GM19455 (cell line): ENCODE measurements around the gene GRIA2.
"Not testable (repeated sequence)": the region's sequence is repeated elsewhere in the genome, so short reads cannot be mapped to it uniquely, and the experiment has no call there.

ENCODE experiments used
- ATAC-seq: cut with Tn5 transposase; IDR thresholded peaks from one replicate; pipeline ENCODE4 v1.9.1; 2021; ENCODE audit not compliant: unreplicated experiment

Gene GRIA2

DNA sequence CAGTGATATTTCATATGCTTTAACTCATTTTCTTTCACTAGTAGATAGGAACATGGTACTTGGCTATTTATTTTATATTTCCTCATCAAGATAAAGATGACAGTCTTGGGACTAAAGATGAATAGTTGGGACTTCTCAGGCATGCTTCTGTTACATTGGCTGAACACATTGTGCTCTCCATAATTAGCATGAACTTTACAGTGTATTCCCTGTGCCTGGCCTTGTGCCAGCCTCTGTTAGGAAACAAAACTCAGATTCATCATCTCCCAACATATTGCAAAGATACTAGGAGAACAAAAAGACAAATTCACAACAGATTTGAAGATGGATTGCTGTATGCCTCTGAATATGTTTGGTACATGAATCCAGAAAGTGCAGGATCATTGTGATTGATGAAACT lies 26.4 kb downstream of the GRIA2 start:
- ATAC-seq: no peak

DNA sequence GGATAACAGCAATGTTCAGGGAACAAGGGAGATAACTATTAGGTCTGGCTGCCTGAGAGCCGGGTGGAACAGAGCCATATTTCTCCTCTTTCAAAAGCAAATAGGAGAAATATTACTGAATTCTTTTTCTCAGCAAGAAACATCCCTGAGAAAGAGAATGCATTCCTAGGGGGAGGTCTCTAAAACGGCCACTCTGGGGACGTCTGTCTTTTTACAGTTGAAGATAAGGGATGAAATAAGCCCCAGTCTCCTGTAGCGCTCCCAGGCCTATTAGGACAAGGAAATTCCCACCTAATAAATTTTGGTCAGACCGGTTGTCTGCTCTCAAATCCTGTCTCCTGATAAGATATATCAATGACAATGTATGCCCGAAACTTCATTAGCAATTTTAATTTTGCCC lies 37.6 kb downstream of the GRIA2 start:
- not testable (repeated sequence) for ATAC-seq

DNA sequence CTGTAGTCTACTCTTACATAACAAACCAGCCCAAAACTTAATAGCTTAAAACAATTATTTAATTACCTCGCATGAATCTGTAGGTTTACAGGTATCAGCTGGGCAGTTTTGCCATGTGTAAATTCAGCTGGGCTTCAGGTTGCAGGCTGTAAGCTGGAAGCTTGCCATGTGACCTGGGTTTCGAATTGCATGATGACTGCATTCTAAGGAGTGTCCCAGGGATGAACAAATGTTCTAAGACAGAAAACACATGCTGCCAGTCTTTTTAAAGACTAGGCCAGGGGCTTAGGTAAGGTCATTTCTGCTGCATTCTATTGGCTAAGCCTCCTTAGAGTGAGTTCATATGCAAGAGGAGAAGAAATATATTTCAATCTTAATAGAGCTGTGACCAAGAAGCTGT lies 44.8 kb downstream of the GRIA2 start:
- no peak for ATAC-seq

DNA sequence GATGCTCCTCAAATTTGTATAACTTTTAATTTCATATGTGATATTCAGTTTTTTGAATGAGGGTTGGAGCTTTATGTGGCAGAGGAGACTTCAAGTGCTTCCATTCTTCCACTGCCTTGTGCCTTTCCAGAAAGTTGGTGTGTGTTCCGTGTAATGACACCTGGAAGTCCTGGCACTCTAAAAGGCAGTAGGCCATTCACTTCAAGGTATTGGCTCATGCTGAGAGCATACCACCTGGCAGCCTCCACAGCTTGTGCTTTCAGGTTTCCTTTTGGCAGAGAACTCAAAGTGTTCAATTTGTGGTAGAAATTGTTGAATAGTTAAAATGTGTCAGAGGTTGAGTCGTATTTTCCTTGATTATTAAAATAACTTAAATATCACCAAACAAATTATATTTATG lies 49.6 kb downstream of the GRIA2 start:
- no peak for ATAC-seq

DNA sequence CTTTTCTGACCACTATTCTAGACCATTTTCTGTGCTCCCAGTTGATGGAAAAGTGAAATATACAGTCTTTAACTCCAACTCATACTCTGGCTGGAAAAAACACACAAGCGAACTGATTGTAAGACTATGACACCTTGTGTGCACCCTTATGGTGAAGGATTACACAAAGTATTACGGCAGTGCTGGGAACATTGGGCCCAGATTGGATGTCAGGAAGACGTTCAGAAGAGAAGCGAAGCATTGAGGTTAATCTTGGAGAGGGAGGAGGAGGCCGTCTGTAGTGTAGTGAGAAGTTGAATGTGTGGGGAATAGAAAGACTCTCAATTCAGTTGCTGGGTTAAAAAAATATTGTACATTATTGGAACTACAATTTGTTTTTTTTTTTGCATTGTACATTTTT lies 50.0 kb downstream of the GRIA2 start:
- ATAC-seq: no peak

DNA sequence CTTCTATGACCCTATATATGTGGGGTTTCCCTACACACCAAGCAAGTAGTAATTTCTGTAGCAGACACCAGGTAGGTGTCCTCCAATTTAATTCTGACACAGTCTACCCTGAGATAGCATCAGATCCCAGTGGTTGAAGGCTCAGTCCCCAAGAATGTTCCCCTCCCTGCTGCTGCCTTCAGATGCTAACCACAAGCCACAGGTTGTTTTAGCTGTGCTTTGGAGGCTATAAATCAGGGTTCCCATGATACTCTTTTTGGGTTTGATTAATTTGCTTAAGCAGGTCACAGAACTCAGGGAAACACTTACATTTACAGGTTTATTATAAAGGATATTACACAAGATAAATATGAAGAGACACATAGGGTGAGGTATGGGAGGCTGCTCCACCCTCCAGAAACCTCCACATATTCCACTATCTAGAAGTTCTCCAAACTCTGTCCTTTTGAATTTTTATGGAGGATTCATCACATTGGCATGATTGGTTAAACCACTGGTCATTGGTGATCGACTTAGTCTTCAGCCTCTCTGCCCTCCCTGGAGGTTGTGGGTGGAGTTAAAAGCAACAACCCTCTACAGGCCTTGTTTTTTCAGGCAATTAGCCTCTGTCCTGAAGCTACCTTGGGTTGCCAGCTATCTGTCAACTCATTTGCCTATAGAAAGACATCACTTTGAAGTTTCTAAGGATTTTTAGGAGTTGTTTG lies 50.8 kb downstream of the GRIA2 start:
- no peak for ATAC-seq

DNA sequence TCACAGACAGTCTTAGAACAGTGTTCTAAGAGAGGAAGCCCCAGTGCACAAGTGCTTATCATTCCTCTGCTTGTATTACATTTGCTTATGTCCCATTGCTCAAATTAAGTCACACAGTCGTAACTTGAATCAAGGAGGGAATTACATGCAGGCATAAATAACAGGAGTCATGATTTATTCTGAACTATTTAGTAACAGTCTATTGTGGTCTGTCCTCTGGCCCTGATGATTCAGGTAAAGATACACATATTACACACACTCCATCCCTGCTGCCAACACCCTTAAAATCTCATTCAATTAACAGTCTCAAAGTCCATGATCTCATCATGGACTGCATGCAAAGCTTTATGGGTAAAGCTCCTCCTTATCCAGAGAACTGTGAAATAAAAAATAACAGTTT lies 60.1 kb downstream of the GRIA2 start:
- no peak for ATAC-seq

DNA sequence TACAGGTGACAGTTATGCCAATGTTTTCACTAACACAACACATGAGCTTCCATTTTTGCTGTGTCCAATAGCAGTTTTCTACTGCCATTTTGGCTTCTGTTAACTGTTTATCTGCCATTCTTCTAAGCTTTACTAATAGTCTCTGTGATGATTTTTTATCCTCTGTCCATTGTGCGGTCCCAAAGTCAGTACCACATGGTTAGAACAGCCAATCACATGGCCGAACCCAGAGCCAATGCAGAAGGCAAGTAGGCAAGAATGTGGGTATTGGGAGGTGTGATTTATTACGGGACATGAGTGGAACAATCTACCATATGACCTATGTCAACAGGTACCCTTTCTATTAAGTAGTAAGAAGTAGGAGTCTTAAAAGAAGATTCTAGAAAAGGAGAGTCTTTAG lies 61.5 kb downstream of the GRIA2 start:
- no peak for ATAC-seq

DNA sequence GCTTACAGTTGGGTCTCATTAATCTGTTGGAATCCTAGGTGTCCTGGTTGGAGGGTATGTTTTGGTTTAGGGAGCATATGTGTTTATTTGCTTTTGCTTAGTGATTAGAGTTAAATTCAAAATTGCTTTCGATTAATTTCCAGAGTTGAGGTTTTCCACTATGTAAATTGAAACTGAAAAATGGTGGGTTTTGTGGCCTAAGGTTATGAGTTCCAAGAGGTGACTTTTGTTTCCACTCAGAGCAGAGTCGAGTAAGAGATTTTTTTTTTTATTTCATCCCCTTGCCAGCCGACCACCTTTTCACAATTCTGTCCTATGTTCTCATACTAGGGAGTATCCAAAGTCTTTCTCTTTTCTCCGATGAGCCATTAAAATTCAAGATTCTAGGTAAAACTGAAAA lies 66.9 kb downstream of the GRIA2 start:
- ATAC-seq: no peak

DNA sequence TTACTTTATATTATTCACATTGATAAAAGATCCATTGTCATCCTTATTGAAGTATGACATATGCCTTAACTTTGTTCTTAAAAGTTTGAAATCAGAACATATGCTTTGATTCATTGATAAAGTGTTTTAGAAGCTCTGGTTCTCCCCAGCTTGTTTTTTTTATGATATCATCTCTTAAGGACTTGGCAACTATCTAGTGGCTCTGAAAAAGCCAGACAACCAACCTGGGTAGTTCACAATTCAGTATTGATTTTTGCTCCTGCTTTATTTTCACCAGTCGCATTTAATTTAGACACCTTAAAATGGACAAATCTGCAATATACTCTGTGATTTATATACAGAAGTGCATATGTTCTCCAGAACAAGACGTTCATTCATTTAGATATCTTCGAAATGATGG lies 70.1 kb downstream of the GRIA2 start:
- no peak for ATAC-seq

DNA sequence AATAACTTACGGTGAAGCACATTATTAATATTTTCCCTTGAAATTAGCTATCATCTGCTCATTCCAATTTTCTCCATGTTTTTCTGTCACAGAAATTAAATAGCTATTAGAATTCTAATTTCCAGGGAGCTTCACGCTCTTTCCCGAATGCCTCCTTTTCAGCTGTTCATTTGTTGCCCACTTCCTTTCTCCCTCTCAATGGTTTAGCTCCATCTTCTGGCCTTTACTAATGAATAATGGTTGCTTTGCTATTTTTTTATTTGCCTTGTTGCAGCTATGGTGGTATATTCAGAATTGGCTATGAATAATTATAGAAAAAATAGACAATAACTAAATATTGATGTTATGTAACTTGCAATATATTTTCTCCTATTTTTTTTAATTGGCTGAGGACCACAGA lies 70.5 kb downstream of the GRIA2 start:
- ATAC-seq: no peak

DNA sequence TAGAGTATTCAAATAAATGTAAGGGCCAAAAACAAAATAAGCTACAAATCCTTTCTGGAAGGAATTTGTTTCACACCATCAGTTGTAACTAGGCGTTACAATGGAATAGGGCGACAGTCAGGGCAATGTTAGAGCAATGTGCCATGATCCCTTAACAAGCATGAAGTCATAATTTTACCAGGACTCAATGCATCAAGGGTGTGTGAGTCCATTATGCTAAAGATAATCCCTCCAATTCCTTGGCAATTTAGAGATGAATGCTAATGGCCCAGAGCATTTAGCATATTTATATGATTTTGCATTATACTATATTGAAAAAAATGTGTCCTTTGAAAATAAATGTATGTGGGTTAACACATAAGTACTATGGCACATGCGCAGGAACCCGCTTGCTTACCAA lies 73.1 kb downstream of the GRIA2 start:
- no peak for ATAC-seq

DNA sequence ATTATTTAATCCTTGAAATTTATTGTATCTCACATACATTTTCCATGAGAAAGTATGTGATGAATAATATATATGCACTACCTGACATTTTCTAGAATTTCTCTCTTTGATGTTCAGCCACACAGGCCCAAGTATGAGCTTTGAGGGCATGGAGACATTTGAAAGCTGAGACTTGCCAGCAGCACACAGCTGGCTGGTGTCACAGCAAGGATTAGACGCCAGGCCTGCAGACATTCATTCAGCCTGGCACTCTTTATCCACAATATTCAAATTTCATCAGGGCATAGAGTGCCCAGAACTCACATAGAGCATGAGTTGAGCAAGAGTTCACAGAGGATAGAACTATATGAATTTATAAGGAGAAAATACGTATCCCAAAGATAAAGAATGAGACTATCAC lies 74.0 kb downstream of the GRIA2 start:
- no peak for ATAC-seq

DNA sequence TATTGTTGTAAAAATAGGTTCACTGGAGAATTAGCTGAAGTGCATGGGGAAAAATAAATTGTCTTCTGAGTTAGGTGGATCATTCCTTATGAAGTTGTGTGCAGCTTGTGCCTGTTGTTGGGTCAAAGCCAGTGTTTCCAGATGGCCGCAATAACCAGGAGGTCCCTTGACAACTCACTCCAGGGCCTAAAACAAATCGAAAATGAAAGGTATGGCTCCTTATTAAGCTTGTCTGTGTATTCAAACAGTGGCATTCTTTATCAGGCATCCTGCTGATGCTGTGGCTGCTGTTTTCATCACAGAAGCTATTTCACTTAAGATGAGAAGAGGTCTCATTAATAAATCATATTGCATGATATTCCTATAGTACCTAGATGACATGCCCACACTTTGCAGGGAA lies 80.2 kb downstream of the GRIA2 start:
- no peak for ATAC-seq

DNA sequence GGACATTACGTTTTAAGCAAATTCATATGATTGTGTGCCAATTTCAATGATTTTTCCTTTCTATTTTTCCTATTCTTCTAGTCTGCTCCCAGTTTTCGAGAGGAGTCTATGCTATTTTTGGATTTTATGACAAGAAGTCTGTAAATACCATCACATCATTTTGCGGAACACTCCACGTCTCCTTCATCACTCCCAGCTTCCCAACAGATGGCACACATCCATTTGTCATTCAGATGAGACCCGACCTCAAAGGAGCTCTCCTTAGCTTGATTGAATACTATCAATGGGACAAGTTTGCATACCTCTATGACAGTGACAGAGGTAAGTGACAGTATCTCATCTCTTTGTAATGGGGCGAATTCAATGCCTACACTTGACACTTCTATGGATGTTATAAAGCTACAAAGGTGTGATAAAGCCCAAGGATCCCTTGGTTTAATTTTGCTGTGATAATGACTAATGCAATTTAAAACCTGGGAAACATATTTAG lies 83.0 kb downstream of the GRIA2 start:
- no peak for ATAC-seq

DNA sequence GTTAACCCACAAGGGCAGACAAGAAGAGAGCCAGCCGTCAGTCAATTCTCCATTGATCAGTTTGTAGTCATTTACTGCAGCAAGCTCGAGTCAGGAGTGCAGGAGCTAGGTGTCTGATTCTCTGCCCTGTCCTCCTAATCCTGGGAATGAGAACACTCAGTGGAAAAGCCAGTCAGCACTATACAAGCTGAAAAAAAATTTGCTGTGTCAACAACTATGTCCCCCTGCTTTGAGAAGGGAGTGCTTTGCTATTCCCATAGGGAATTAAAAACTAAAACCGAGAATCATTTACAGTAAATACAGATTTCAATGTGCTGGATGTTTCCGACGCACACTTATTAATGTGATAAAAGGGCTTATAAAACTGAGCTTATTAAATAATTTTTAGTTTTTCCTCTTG lies 84.2 kb downstream of the GRIA2 start:
- no peak for ATAC-seq

DNA sequence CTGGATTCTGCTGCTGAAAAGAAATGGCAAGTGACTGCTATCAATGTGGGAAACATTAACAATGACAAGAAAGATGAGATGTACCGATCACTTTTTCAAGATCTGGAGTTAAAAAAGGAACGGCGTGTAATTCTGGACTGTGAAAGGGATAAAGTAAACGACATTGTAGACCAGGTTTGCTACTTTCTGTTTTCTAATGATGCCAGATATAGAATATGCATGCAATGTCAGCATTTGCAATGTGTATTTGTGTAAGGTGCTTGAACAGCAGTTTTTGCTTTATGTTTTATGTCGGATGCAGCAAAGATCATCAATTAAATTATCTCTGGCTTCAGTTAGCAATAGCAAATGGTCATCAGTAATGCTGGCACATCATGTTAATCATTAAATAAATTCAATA lies 92.2 kb downstream of the GRIA2 start:
- no peak for ATAC-seq

DNA sequence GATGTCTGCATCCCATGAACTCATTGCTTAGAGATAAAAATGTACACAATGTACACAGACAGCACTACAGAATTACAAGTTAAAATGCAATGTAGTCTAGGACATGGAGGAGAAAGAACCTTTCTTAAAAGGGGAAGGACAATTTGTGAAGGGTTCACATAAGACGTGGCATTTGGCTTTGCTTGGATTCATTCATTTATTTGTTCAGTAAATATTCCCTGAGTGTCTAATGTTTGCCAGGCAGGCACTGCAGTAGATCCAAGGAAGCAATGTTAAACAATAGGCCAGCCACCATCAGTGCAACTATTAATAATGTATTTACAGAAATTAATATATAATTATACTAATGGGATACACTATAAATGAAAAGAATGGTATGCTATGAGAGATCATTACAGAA lies 94.4 kb downstream of the GRIA2 start:
- no peak for ATAC-seq

DNA sequence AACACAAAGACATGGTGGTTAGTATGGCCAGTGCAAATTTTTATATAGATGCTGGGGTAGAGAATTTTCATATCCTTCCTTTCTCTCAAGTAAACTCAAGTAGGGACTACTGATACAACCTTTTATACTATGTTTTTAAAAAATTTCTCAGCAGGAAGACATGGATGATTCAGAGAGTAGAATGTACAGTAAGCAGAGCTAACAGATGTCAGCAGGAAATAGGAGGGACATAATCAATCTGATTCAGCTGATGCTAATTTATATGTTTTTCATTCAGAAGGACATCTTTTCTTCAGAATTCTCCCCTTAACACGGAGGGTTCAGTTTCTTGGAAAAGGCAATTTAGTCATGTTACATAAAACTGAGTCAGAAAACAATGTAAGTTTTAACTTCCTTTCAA lies 95.4 kb downstream of the GRIA2 start:
- ATAC-seq: no peak

DNA sequence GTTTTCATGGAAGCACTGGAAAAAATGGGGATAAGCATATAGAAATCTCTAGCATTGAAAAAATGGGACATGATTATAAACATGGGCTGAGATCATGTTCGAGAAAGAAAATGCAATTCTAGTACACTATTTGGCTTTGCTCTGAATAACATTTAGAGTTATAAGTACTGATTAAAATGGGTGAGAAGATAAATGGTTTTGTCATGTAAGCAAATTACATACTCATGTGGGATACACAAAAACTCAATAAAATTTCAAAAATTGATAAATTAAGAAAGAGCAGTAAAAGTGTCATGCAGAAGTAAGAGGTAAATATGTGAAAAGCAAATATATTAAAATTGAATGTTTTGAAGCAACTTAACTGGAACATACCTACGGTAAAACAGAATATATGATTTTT lies 99.6 kb downstream of the GRIA2 start:
- ATAC-seq: no peak

DNA sequence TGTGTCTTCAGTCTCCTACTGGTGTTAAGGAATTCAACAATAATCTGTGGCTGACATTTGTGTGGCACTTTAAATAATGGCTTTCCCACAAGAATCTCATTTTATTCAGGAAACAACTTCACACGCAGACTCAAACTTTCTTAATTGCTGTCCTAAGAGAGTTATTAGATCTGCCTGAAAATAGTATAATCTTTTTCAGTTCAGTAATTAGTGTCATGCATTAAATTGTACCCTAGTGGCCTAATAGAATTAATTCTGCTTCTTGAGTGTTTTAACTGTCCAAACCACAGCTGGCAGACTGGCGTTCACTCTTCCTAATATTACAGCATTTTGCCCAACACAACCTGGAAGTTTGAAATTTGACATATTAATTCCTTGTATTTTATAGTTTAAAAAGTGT lies 107.1 kb downstream of the GRIA2 start:
- no peak for ATAC-seq

DNA sequence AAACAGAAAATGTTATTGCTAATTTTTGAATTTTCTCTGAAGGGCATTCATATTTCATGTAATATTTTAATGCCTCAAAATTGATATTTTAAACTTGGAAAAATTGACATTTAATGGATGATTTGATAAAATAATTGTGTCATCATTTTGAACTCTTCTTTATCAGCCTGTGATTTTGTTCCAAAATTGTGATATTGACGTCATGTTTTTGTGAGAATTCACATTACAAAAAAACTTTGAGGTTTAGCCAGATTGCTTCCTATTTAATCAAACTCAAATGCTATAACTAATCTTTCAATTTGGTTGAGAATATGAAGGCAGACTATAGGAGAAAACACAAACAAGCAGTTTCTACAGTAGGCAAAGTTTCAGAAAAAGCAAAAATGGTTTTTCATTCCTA lies 137.4 kb downstream of the GRIA2 start:
- ATAC-seq: no peak

DNA sequence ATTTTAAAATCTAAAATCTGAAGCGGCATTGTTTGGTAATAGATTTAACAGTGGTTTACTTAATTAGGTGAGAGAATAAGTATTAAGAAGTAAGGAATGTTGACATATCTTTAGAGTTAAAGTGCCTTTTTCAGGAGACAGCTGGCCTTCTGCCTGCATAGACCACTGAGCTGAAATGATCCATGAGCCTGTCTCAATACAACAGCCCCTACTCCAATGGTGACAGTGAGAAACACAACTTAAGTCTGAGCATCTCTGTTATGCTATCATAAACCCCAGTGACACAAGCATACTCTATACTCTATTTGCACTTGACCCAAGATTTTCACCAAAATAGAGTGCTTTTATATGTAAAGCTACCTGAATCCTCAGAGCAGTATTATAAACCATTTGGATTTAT lies 137.9 kb downstream of the GRIA2 start:
- no peak for ATAC-seq
